Heart left ventricle (tissue), 16 donors: ENCODE measurements around the gene CDK18. TPM values are rescaled to one million over a fixed set of nuclear protein-coding genes. Genes with fewer than 3 reads are reported as not detected.

Experiments
- ATAC-seq, 4 donors: fragments of 200-7000 bp; cut with Tn5 transposase; one replicate each; pipeline ENCODE4 v1.9.1; 2020 to 2022; ENCODE audit warnings: moderate library complexity in 4 of 4, mild to moderate bottlenecking in 3 of 4, moderate number of reproducible peaks in 1 of 4
- DNase-seq, 5 donors: peaks; one replicate each; pipeline ENCODE4 v3.0.0-alpha.2; 2020
- H3K27ac ChIP-seq, 12 donors: fragments of 200-600 bp; sonication (generic) in 4 of 12; one replicate each; pipeline versions ENCODE4 v1.5.0 to v1.8.0; 2016 to 2022; ENCODE audit warnings: mild to moderate bottlenecking in 2 of 12
- H3K27me3 ChIP-seq, 9 donors: fragments of 200-600 bp; sonication (generic) in 2 of 9; one replicate each; pipeline versions ENCODE4 v1.5.1 to v1.8.0; 2016 to 2022; ENCODE audit warnings: mild to moderate bottlenecking in 3 of 9
- H3K36me3 ChIP-seq, 9 donors: fragments of 200-600 bp; sonication (generic) in 2 of 9; one replicate each; pipeline versions ENCODE4 v1.5.0 to v1.8.0; 2018 to 2022; ENCODE audit warnings: mild to moderate bottlenecking in 2 of 9
- H3K4me1 ChIP-seq, 12 donors: fragments of 200-600 bp; sonication (generic) in 4 of 12; one replicate each; pipeline versions ENCODE4 v1.5.0 to v1.8.0; 2016 to 2022; ENCODE audit warnings: mild to moderate bottlenecking in 3 of 12
- H3K4me3 ChIP-seq, 12 donors: fragments of 200-600 bp; sonication (generic) in 4 of 12; one replicate each; pipeline versions ENCODE4 v1.5.0 to v1.8.0; 2017 to 2022; ENCODE audit warnings: mild to moderate bottlenecking in 9 of 12, moderate library complexity in 4 of 12
- H3K9me3 ChIP-seq, 12 donors: fragments of 200-600 bp; sonication (generic) in 4 of 12; one replicate each; pipeline versions ENCODE4 v1.5.0 to v1.8.0; 2016 to 2022; ENCODE audit warnings: mild to moderate bottlenecking in 1 of 12
- CTCF ChIP-seq, 12 donors: fragments of 200-600 bp; sonication (generic) in 4 of 12; IDR thresholded peaks; one replicate each; pipeline versions ENCODE4 v1.5.0 to v1.8.0; 2018 to 2022; ENCODE audit warnings: antibody characterized with exemption in 12 of 12, mild to moderate bottlenecking in 5 of 12
- POLR2A ChIP-seq, 2 donors: fragments of 450-650 bp; IDR thresholded peaks; one replicate each; pipeline ENCODE4 v1.6.1; 2017; ENCODE audit warnings: antibody characterized with exemption in 2 of 2, mild to moderate bottlenecking in 2 of 2, moderate library complexity in 2 of 2
- WGBS, 4 donors: extraction: QIAGEN DNeasy Blood & Tissue Kit in 2 of 4; methylation state at CpG; one replicate each; pipeline versions ENCODE4 v1.1.5 to v1.1.7; 2013 to 2018; 5-methylcytosine and 5-hydroxymethylcytosine counted together
- intact Hi-C, 10 donors: fragments of 100-400 bp; cut with DNase I; formaldehyde crosslinking; loops; one replicate each; pipeline versions ENCODE4 v1.11.1 to v1.14.2; 2022
- polyA plus RNA-seq, 2 donors: library from polyadenylated mRNA; stranded (reverse); fragments of 200-250 nt; gene quantifications; one replicate each; pipeline ENCODE4 v1.2.3, GENCODE V29; 2013
- total RNA-seq, 9 donors: library from RNA; depleted of rRNA in 2 of 9; stranded (reverse); fragments of >200 nt in 2 of 9; fragmentation: NEBNext Ultra II Directional in 3 of 9; extraction: Animal tissue kit (Norgen Biotek cat#: 25700) in 3 of 9; gene quantifications; one replicate each; pipeline versions ENCODE4 v1.1.0 to v1.2.4, GENCODE V29; 2016 to 2023
- donor health status: ischemic (EF 13 %, LVEDD 7.1; RV severe dilation, severe dysfunction).
- donor health status: healthy with polysubstance abuse.
- donor health status: DM: no; HTN: yes; CAD: no.
- donor health status: DM: no; HTN: no; CAD: no.
- donor health status: ischemic (EF 25% LVEDD 6.9; RV normal size, moderate dysfunction).
- donor health status: ischemic (EF 25% LVEDD 5.7; RV mildly dilated, moderate dysfunction).
- donor health status: healthy.
- donor health status: DM: yes; HTN: yes; CAD: no.
- donor health status: ischemic (EF 35%, LVEDD 5.7; RV mildly dilated, moderate dysfunction).
- donor health status: nonischemic (EF 11% LVEDD 7.7; RV severe dilation, severe dysfunction).
- donor health status: DM: yes; HTN: yes; CAD: no.
- donor health status: PGD.
- donor health status: ischemic (EF 29% LVEDD 5.4; RV normal size, mild dysfunction).
- donor health status: nonischemic (EF 23%, LVEDD 6.1; RV moderate dilation, normal function).

Gene CDK18
- total and polyA plus RNA-seq, 11 donors = 62.5 to 198 (median 141) TPM

- intact Hi-C loops = no loop called here
- whole genome bisulfite sequencing, 4 donors = 75 to 86% (median 79%) methylated on average over 5 of the region's 5 CpGs
These were observed 13.3 kb downstream of the CDK18 start for GRCh38 chr1:205517763-205518162.

GRCh38 chr1:205518661-205519540 is 14.4 kb downstream of the CDK18 start:
- Histone ChIP-seq H3K27ac (peak overlapping the region in 10 of 12 donors; percentile 30 to 75 (median 54)), H3K4me3 (no peak overlapping the region), H3K9me3 (no peaks in the 10 kb centered on the region), H3K27me3 (no peaks in the 10 kb centered on the region), H3K36me3 (peaks cover 0 to 10% (median 0%) of the 10 kb centered on the region in 9 donors), H3K4me1 (peaks cover 18 to 95% (median 72%) of the 10 kb centered on the region in 12 donors)
- 47 to 65% (median 58%) methylated on average over 7 to 8 of the region's 8 CpGs for WGBS, 4 donors
- TF ChIP-seq POLR2A (IDR thresholded peaks at IDR 0.05) (no peak), CTCF (IDR thresholded peaks at IDR 0.05) (no peak)
- intact Hi-C loops = no loop called here
- DNase-seq (no peak), ATAC-seq (peak in 1 of 4 donors; percentile 18)

More at GRCh38 chr1:205517763-205518162, 13.3 kb downstream of the CDK18 start:
- no peak for DNase-seq
- no peak overlapping the region for H3K4me3 ChIP-seq
- H3K9me3 ChIP-seq = no peaks in the 10 kb centered on the region
- peak overlapping the region in 7 of 12 donors; percentile 19 to 92 (median 86) for H3K27ac ChIP-seq
- TF ChIP-seq POLR2A (IDR thresholded peaks at IDR 0.05) (no peak), CTCF (IDR thresholded peaks at IDR 0.05) (no peak)
- no peaks in the 10 kb centered on the region for H3K36me3 ChIP-seq
- H3K4me1 ChIP-seq = peaks cover 29 to 96% (median 80%) of the 10 kb centered on the region in 12 donors
- H3K27me3 ChIP-seq = no peaks in the 10 kb centered on the region
- no peak for ATAC-seq

GRCh38 chr1:205519541-205520131 is 15.2 kb downstream of the CDK18 start:
- H3K36me3 ChIP-seq = peaks cover 0 to 17% (median 0%) of the 10 kb centered on the region in 9 donors
- intact Hi-C loops = loop anchor here in 3 of 10 donors (5.0 to 10.0 kb wide), 3 partner anchors 125 to 245 kb away; no protein-coding TSS in a partner anchor
- no peaks in the 10 kb centered on the region for H3K9me3 ChIP-seq
- TF ChIP-seq CTCF (IDR thresholded peaks at IDR 0.05) (no peak), POLR2A (IDR thresholded peaks at IDR 0.05) (no peak)
- H3K4me1 ChIP-seq = peaks cover 14 to 93% (median 67%) of the 10 kb centered on the region in 12 donors
- WGBS, 4 donors = 15 to 22% (median 20%) methylated on average over 5 to 6 of the region's 6 CpGs
- ATAC-seq (peak; percentile 36 to 56 (median 44)), DNase-seq (no peak)
- H3K27me3 ChIP-seq = no peaks in the 10 kb centered on the region
- no peak overlapping the region for H3K4me3 ChIP-seq
- peak overlapping the region in 9 of 12 donors; percentile 43 to 75 (median 57) for H3K27ac ChIP-seq

- Histone ChIP-seq H3K27ac (peak overlapping the region in 2 of 12 donors; percentile 59 to 64), H3K4me1 (peaks cover 8 to 92% (median 62%) of the 10 kb centered on the region in 12 donors), H3K4me3 (no peak overlapping the region), H3K9me3 (no peaks in the 10 kb centered on the region), H3K36me3 (peaks cover 0 to 28% (median 0%) of the 10 kb centered on the region in 9 donors), H3K27me3 (no peaks in the 10 kb centered on the region)
- intact Hi-C loops = loop anchor here in 4 of 10 donors (1.0 to 10.0 kb wide), 4 partner anchors 30 to 246 kb away; no protein-coding TSS in a partner anchor
- ATAC-seq = no peak
- no peak for DNase-seq
- TF ChIP-seq POLR2A (IDR thresholded peaks at IDR 0.05) (no peak), CTCF (IDR thresholded peaks at IDR 0.05) (no peak)
- 92 to 95% (median 94%) methylated on average over 4 of the region's 4 CpGs for WGBS, 4 donors
These were observed 16.2 kb downstream of the CDK18 start for GRCh38 chr1:205520709-205521108.
